Neutrophil (primary cell): ENCODE results near the gene LRRC3B.

Experiments
- H3K27ac ChIP-seq: fragments of 200-600 bp; sonication (generic); 2 replicates; pipeline ENCODE4 v1.5.1; 2016; ENCODE audit warnings: mild to moderate bottlenecking, moderate library complexity
- H3K27me3 ChIP-seq: fragments of 200-600 bp; sonication (generic); 2 replicates; pipeline ENCODE4 v1.6.0; 2016; ENCODE audit warnings: mild to moderate bottlenecking
- H3K36me3 ChIP-seq: fragments of 200-600 bp; sonication (generic); 2 replicates; pipeline ENCODE4 v1.5.1; 2017
- H3K4me1 ChIP-seq, 2 experiments: fragments of 200-600 bp in 1 of 2; sonication (generic) in 1 of 2; 1 replicate in 1 of 2; 2 replicates in 1 of 2; pipeline versions ENCODE4 v1.5.1 to v1.6.1; 2013 to 2016; ENCODE audit warnings: low read depth in 1 of 2, low read length in 1 of 2, mild to moderate bottlenecking in 1 of 2, moderate library complexity in 1 of 2; ENCODE audit not compliant: control insufficient read depth in 1 of 2, insufficient read depth in 1 of 2
- H3K4me3 ChIP-seq, 2 experiments: fragments of 200-600 bp in 1 of 2; sonication (generic) in 1 of 2; 1 replicate in 1 of 2; 2 replicates in 1 of 2; pipeline ENCODE4 v1.5.1; 2013 to 2016; ENCODE audit warnings: low read depth in 1 of 2, low read length in 1 of 2, mild to moderate bottlenecking in 1 of 2, moderate library complexity in 1 of 2
- H3K9me3 ChIP-seq: fragments of 200-600 bp; sonication (generic); 2 replicates; pipeline ENCODE4 v1.5.1; 2016
- TF ChIP-seq, protein P1 (sequence below): fragments of 200-600 bp; sonication (generic); IDR thresholded peaks from 2 replicates; pipeline ENCODE4 v1.5.1; 2016; ENCODE audit warnings: antibody characterized with exemption

The LRRC3B gene, protein sequence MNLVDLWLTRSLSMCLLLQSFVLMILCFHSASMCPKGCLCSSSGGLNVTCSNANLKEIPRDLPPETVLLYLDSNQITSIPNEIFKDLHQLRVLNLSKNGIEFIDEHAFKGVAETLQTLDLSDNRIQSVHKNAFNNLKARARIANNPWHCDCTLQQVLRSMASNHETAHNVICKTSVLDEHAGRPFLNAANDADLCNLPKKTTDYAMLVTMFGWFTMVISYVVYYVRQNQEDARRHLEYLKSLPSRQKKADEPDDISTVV

DNA sequence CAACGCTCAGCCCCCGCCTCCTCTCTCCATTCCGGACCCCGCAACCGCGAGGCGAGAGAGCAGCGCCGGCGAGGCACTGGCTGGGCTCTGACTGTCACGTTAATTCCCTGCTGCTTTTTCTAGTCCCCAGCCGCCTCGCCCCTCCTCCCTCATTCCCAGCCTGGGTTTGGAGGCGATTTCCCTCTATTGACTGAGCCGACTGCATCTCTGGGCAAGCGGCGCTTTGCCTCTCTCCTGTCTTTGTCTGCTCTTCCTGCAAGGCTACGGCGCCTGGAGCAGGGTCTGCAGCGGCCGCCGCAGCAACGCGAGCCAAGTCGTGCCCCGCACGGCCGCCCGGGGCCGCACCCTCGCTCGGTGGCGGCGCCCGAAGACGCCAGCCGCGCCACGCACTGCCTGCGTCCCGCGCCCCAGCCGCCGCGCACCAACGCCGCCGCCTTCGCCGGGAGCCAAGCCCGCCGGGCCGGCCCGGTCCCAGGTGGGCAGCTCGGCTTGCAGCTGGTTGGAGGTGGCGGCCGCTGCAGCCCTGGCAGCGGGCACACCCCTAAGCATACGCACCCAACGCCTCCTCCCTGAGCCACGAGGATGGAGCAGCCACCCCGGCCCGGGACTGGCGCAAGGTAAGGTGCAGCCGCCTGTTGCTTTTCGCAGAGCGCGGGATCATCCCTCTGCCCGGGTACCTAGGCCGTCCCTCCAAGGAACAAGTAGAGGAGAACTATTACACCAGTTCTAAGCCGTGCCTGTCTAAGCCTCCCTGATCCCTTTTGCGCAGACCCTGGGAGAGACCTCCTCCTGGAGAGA lies at the start of gene LRRC3B:
TSS of gene LRRC3B (plus strand) at position 152 of the 798 bp plus-strand sequence. CDS start 86,901 bp downstream, outside the sequence.
- no peak within 1 kb of the TSS for H3K27ac ChIP-seq
- H3K4me3 ChIP-seq = no peak within 1 kb of the TSS
- H3K9me3 ChIP-seq = no peaks in the 10 kb centered on the region
- no peaks in the 10 kb centered on the region for H3K4me1 ChIP-seq
- no peaks in the 10 kb centered on the region for H3K36me3 ChIP-seq
- peaks cover 50% of the 10 kb centered on the region for H3K27me3 ChIP-seq
- TF ChIP-seq, protein P1, sequence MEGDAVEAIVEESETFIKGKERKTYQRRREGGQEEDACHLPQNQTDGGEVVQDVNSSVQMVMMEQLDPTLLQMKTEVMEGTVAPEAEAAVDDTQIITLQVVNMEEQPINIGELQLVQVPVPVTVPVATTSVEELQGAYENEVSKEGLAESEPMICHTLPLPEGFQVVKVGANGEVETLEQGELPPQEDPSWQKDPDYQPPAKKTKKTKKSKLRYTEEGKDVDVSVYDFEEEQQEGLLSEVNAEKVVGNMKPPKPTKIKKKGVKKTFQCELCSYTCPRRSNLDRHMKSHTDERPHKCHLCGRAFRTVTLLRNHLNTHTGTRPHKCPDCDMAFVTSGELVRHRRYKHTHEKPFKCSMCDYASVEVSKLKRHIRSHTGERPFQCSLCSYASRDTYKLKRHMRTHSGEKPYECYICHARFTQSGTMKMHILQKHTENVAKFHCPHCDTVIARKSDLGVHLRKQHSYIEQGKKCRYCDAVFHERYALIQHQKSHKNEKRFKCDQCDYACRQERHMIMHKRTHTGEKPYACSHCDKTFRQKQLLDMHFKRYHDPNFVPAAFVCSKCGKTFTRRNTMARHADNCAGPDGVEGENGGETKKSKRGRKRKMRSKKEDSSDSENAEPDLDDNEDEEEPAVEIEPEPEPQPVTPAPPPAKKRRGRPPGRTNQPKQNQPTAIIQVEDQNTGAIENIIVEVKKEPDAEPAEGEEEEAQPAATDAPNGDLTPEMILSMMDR = no peak

DNA sequence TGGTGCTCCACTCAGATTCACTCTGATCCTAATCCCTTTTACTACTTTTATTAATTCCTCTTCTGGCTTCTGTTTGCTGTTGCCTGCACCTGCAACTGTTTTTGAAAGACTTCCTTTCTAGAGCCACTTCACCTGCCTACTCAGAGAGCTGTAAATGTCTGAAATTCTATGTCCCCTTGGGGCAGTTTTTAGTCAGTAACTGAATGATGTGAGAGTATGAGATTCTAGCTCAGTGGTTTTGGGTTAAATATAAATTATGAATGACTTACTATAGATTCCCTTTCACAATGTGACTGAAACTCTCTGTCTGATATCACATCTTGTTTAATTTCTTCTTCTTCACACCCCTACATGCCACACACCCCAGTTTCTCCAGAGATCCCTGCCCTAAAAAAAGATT lies 47.8 kb upstream of the LRRC3B start:
- TF ChIP-seq, protein P1 = no peak
- Histone ChIP-seq H3K27me3 (no peaks in the 10 kb centered on the region), H3K9me3 (no peaks in the 10 kb centered on the region), H3K36me3 (no peaks in the 10 kb centered on the region), H3K27ac (no peak overlapping the region), H3K4me3 (no peak overlapping the region), H3K4me1 (no peaks in the 10 kb centered on the region)

DNA sequence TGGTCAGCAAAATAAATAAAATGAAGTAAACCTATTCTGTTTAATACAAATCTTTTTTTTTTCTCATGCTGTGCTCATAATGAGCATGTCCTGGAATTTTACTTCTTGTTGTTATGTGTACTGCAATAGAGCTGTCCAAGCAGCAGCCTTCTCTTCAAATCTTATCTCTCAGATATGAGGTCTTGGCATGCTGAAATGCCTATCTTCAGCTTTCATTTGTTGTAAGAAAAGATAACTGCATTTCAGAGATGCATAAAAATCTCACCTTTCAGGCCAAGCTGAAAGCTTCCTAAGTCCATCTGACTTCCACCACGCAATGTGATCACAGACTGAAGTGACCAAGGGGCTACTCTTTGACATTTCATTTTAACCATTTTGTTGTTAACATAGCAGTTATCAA lies 43.5 kb upstream of the LRRC3B start:
- H3K36me3 ChIP-seq = no peaks in the 10 kb centered on the region
- no peaks in the 10 kb centered on the region for H3K4me1 ChIP-seq
- no peaks in the 10 kb centered on the region for H3K27me3 ChIP-seq
- no peak overlapping the region for H3K4me3 ChIP-seq
- TF ChIP-seq, protein P1 = no peak
- H3K27ac ChIP-seq = no peak overlapping the region
- no peaks in the 10 kb centered on the region for H3K9me3 ChIP-seq

DNA sequence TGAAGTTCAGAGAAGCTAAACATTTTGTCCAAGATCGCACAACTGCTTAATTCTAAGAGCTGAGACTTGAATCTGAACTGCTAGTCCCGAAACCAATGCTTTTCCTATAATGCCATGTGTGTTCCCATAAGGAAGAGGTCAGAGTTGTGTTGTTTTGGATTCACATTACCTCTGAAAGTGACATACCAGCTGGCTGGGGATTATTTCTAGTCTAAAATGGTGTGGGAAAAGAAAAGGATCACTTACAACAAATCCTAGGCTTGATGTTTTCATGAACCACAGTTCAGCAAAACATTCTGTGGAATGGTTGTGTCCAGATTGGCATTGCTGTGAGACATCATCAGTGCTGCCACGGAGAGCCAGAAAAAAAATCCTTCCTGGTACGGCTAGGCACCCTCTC lies 35.0 kb upstream of the LRRC3B start:
- Histone ChIP-seq H3K36me3 (no peaks in the 10 kb centered on the region), H3K4me1 (no peaks in the 10 kb centered on the region), H3K9me3 (no peaks in the 10 kb centered on the region), H3K27ac (no peak overlapping the region), H3K4me3 (no peak overlapping the region), H3K27me3 (no peaks in the 10 kb centered on the region)
- TF ChIP-seq, protein P1 = no peak

DNA sequence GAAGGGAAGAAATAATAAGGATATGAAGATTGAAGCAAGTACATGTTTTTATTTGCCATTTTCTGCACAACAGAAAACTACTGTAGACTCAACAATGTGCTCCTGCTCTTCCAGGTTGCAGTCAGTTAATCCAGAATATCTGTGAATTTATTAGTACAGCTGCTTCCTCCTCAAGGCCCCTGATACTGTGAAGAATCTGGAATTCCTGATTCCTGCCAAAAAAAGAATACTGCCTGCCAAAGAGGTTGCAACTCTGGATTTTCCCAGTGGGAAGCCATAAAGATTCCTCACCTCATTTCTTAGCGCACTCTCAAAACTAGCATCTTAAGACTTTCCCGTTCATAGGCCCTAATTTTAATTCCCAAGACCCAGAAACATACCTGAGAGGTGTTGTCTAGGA lies 33.6 kb upstream of the LRRC3B start:
- Histone ChIP-seq H3K4me3 (no peak overlapping the region), H3K36me3 (no peaks in the 10 kb centered on the region), H3K9me3 (no peaks in the 10 kb centered on the region), H3K27me3 (no peaks in the 10 kb centered on the region), H3K4me1 (no peaks in the 10 kb centered on the region), H3K27ac (no peak overlapping the region)
- TF ChIP-seq, protein P1 = no peak
